ENCODE measurements around the gene NDUFS3. TPM values are rescaled to one million over a fixed set of nuclear protein-coding genes. Genes with fewer than 3 reads are reported as not detected.

NDUFS3 gene
- total and polyA plus RNA-seq, 2 of the 13 experiments (the other 11 are each of a cell fraction or from before 2014, with no cell fraction given): 151 to 184 TPM

DNA sequence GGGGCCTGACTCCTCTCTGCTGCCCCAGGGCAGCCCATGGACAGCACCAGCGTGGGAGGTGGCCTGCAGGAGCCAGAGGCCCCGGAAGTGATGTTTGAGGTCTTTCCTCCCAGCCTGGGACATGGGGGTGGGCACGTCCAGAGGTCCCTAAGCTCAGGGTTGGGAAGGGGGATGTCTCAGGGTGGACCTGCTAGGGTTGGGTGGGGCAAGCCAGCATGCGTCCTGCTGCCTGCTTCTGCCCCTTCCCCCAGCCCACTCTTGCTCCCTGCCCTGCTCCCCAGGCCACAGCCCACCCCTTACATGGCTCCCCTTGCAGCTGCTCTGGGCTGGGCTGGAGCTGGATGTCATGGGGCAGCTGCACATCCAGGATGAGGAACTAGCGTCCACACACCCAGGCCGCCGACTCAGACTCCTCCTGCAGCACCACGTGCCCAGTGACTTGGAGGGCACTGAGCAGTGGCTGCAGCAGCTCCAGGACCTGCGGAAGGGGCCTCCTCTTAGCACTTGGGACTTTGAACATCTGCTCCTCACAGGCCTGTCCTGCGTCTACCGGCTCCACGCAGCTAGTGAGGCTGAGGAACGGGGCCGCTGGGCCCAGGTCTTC lies 9.0 kb downstream of the NDUFS3 start:
- H3K9me3 ChIP-seq (ENCODE audit: low read length): no peaks in the 10 kb centered on the region
- in situ Hi-C loops (cut with HindIII; ENCODE audit: extremely low pct_ligation_motif_present, low pct_unique_long_range_greater_than_20kb): no loop called here
- CTCF ChIA-PET (ENCODE audit: low intra/inter-chr PET ratio, low total read pairs): no interaction called here
- no peaks in the 10 kb centered on the region for H3K79me2 ChIP-seq (ENCODE audit: insufficient read depth, low read length)
- DNase-seq (ENCODE audit: low spot score) (no peak), FAIRE-seq (no peak), ATAC-seq (peak; percentile 64)
- peak overlapping the region; percentile 39 for H2AFZ ChIP-seq (ENCODE audit: low read length)
- H3K4me2 ChIP-seq (ENCODE audit: low read depth, low read length): peak overlapping the region; percentile 91
- H4K20me1 ChIP-seq (ENCODE audit: insufficient read depth, low read length): no peaks in the 10 kb centered on the region
- no TSS peak for BruUV-seq (replicated peaks)
- H3K4me3 ChIP-seq (replicated peaks in 1 of 3; ENCODE audit: insufficient read depth in 1 of 3, low read depth in 2 of 3, low read length in 3 of 3): peak overlapping the region; percentile 49 to 70 (median 53); a peak in 5 of 6 replicates
- peaks cover 0 to 3% of the 10 kb centered on the region in 2 experiments; a peak in 3 of 5 replicates for H3K27me3 ChIP-seq (ENCODE audit: control insufficient read depth in 1 of 2, insufficient read depth in 2 of 2, low read length in 2 of 2)
- H3K9ac ChIP-seq (ENCODE audit: insufficient read depth, low read depth, low read length): peak overlapping the region; percentile 58
- POLR2A ChIA-PET: interaction anchor here (0.7 to 1.6 kb wide), 6 partner anchors 8 to 136 kb away, joined by 3 to 10 read pairs (median 4); partner anchors contain the start of genes KBTBD4 and NDUFS3
- H3K36me3 ChIP-seq (replicated peaks in 1 of 2; ENCODE audit: control insufficient read depth in 1 of 2, insufficient read depth in 2 of 2, low read length in 2 of 2): peaks cover 5 to 17% of the 10 kb centered on the region in 2 experiments; a peak in 4 of 5 replicates
- H3K4me1 ChIP-seq (ENCODE audit: insufficient read depth, low read length): peaks cover 51% of the 10 kb centered on the region
- no peak overlapping the region for H3K27ac ChIP-seq (ENCODE audit: extremely low read length, insufficient read depth, low read length)
- WGBS (ENCODE audit: low lambda C conversion rate): no CpG with 5 or more reads among the region's 14 CpGs
- intact Hi-C loops (cut with micrococcal nuclease; ENCODE audit: unreplicated experiment): loop anchor here (5.0 kb wide), 1 partner anchor 521 kb away; no protein-coding TSS in a partner anchor
- TF ChIP-seq MAFK (conservative IDR thresholded peaks at IDR 0.05 in 1 of 2, IDR thresholded peaks at IDR 0.05 in 1 of 2; ENCODE audit: low read length in 2 of 2): no peak
- peak; percentile 70 for TF ChIP-seq ZFX (CRISPR knock-in tag; IDR thresholded peaks at IDR 0.05; ENCODE audit: low read depth)
- no peak for TF ChIP-seq HDAC6 (IDR thresholded peaks at IDR 0.05; ENCODE audit: low read depth, low read length)
- TF ChIP-seq, protein P1, sequence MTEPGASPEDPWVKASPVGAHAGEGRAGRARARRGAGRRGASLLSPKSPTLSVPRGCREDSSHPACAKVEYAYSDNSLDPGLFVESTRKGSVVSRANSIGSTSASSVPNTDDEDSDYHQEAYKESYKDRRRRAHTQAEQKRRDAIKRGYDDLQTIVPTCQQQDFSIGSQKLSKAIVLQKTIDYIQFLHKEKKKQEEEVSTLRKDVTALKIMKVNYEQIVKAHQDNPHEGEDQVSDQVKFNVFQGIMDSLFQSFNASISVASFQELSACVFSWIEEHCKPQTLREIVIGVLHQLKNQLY (CRISPR knock-in tag; IDR thresholded peaks at IDR 0.05): 0 out of 2 replicates have a peak, but pooled peaks have one; percentile 36
- TF ChIP-seq ARNTL (CRISPR knock-in tag; IDR thresholded peaks at IDR 0.05): 0 out of 2 replicates have a peak, but pooled peaks have one; percentile 58
- TF ChIP-seq PITX1 (CRISPR knock-in tag; IDR thresholded peaks at IDR 0.05): no peak
- no peak for TF ChIP-seq MTF2 (CRISPR knock-in tag; IDR thresholded peaks at IDR 0.05; ENCODE audit: borderline replicate concordance)
- peak; percentile 67; the same call in 1 of the 2 replicates for TF ChIP-seq NFKB2 (CRISPR knock-in tag; IDR thresholded peaks at IDR 0.05; ENCODE audit: borderline replicate concordance)
- TF ChIP-seq, protein P2, sequence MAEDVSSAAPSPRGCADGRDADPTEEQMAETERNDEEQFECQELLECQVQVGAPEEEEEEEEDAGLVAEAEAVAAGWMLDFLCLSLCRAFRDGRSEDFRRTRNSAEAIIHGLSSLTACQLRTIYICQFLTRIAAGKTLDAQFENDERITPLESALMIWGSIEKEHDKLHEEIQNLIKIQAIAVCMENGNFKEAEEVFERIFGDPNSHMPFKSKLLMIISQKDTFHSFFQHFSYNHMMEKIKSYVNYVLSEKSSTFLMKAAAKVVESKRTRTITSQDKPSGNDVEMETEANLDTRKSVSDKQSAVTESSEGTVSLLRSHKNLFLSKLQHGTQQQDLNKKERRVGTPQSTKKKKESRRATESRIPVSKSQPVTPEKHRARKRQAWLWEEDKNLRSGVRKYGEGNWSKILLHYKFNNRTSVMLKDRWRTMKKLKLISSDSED (CRISPR knock-in tag; IDR thresholded peaks at IDR 0.05): no peak
- TF ChIP-seq HDAC1 (CRISPR knock-in tag; IDR thresholded peaks at IDR 0.05): peak; percentile 36; the same call in 1 of the 2 replicates
- TF ChIP-seq, protein P3, sequence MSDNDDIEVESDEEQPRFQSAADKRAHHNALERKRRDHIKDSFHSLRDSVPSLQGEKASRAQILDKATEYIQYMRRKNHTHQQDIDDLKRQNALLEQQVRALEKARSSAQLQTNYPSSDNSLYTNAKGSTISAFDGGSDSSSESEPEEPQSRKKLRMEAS (IDR thresholded peaks at IDR 0.05): peak; percentile 83
- TF ChIP-seq ZNF788 (CRISPR knock-in tag; IDR thresholded peaks at IDR 0.05; ENCODE audit: borderline replicate concordance): peak; percentile 58; the same call in 1 of the 2 replicates
- TF ChIP-seq RFX3 (CRISPR knock-in tag; IDR thresholded peaks at IDR 0.05): no peak
- no peak for TF ChIP-seq GATAD2A (CRISPR knock-in tag; IDR thresholded peaks at IDR 0.05)
- TF ChIP-seq MAFF (IDR thresholded peaks at IDR 0.05; ENCODE audit: low read depth, low read length): no peak
- 0 out of 2 replicates have a peak, but pooled peaks have one; percentile 36 for TF ChIP-seq CHCHD3 (CRISPR knock-in tag; IDR thresholded peaks at IDR 0.05)
- TF ChIP-seq FOSL2 (CRISPR knock-in tag; IDR thresholded peaks at IDR 0.05): 0 out of 2 replicates have a peak, but pooled peaks have one; percentile 16
- TF ChIP-seq KLF6 (CRISPR knock-in tag; IDR thresholded peaks at IDR 0.05): 0 out of 2 replicates have a peak, but pooled peaks have one; percentile 35
- TF ChIP-seq ZNF335 (CRISPR knock-in tag; IDR thresholded peaks at IDR 0.05): 0 out of 2 replicates have a peak, but pooled peaks have one; percentile 17
- TF ChIP-seq BCL6 (CRISPR knock-in tag; IDR thresholded peaks at IDR 0.05): no peak

All from HepG2 (cell line).